ENCODE data around the gene HM13. TPM values are rescaled to one million over a fixed set of nuclear protein-coding genes. Genes with fewer than 3 reads are reported as not detected.

The HM13 gene
- total and polyA plus RNA-seq, 2 of the 13 experiments (the other 11 are each of a cell fraction or from before 2014, with no cell fraction given) = 118 to 243 TPM

- TF ChIP-seq HMGXB3 (CRISPR knock-in tag; IDR thresholded peaks at IDR 0.05; ENCODE audit: borderline replicate concordance) = no peak
- TF ChIP-seq HNRNPH1 (optimal IDR thresholded peaks at IDR 0.05; ENCODE audit: low read depth, low read length) = no peak
- TF ChIP-seq REST (IDR thresholded peaks at IDR 0.05; ENCODE audit: borderline replicate concordance in 1 of 2, low read depth in 1 of 2, low read length in 2 of 2) = no peak
- no peak for TF ChIP-seq MYC (CRISPR knock-in tag; IDR thresholded peaks at IDR 0.05; ENCODE audit: borderline replicate concordance)
- TF ChIP-seq, protein P1, sequence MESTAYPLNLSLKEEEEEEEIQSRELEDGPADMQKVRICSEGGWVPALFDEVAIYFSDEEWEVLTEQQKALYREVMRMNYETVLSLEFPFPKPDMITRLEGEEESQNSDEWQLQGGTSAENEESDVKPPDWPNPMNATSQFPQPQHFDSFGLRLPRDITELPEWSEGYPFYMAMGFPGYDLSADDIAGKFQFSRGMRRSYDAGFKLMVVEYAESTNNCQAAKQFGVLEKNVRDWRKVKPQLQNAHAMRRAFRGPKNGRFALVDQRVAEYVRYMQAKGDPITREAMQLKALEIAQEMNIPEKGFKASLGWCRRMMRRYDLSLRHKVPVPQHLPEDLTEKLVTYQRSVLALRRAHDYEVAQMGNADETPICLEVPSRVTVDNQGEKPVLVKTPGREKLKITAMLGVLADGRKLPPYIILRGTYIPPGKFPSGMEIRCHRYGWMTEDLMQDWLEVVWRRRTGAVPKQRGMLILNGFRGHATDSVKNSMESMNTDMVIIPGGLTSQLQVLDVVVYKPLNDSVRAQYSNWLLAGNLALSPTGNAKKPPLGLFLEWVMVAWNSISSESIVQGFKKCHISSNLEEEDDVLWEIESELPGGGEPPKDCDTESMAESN (CRISPR knock-in tag; conservative IDR thresholded peaks at IDR 0.05) = no peak; the same call in 1 of the 2 replicates
- 0 out of 2 replicates have a peak, but pooled peaks have one; percentile 6 for TF ChIP-seq ZNF383 (CRISPR knock-in tag; IDR thresholded peaks at IDR 0.05; ENCODE audit: borderline replicate concordance)
- TF ChIP-seq TOPORS (CRISPR knock-in tag; IDR thresholded peaks at IDR 0.05) = no peak
- no peak for TF ChIP-seq ZNF567 (CRISPR knock-in tag; IDR thresholded peaks at IDR 0.05; ENCODE audit: borderline replicate concordance)
- no peak for TF ChIP-seq MIER3 (CRISPR knock-in tag; IDR thresholded peaks at IDR 0.05; ENCODE audit: borderline replicate concordance)
- TF ChIP-seq PLRG1 (conservative IDR thresholded peaks at IDR 0.05) = no peak
- no peak for TF ChIP-seq PRDM10 (CRISPR knock-in tag; IDR thresholded peaks at IDR 0.05; ENCODE audit: low read depth)
- TF ChIP-seq, protein P2, sequence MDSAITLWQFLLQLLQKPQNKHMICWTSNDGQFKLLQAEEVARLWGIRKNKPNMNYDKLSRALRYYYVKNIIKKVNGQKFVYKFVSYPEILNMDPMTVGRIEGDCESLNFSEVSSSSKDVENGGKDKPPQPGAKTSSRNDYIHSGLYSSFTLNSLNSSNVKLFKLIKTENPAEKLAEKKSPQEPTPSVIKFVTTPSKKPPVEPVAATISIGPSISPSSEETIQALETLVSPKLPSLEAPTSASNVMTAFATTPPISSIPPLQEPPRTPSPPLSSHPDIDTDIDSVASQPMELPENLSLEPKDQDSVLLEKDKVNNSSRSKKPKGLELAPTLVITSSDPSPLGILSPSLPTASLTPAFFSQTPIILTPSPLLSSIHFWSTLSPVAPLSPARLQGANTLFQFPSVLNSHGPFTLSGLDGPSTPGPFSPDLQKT (CRISPR knock-in tag; IDR thresholded peaks at IDR 0.05; ENCODE audit: borderline replicate concordance) = no peak
- 0 out of 2 replicates have a peak, but pooled peaks have one; percentile 54 for TF ChIP-seq DNMT3B (CRISPR knock-in tag; conservative IDR thresholded peaks at IDR 0.05)
- TF ChIP-seq ZNF557 (CRISPR knock-in tag; IDR thresholded peaks at IDR 0.05) = no peak
Observed at GRCh38 chr20:31568773-31569162, 54.5 kb downstream of the HM13 start (continued).

Measured in HepG2 (cell line).